DND-41 (cell line): ENCODE results near the gene MACROH2A2.

Source experiments
- CTCF ChIP-seq: IDR thresholded peaks from 2 replicates; pipeline ENCODE4 v1.5.1; 2012; ENCODE audit warnings: borderline replicate concordance, low read length, moderate library complexity, mild to moderate bottlenecking; ENCODE audit not compliant: poor library complexity, severe bottlenecking; ENCODE audit errors: extremely low read depth
- EZH2 ChIP-seq: IDR thresholded peaks from 3 replicates; pipeline ENCODE4 v1.6.1; 2012; ENCODE audit warnings: borderline replicate concordance, low read depth, mild to moderate bottlenecking, moderate library complexity, low read length, inconsistent platforms; ENCODE audit not compliant: severe bottlenecking

- TF ChIP-seq CTCF (no peak), EZH2 (no peak)
Measured at GRCh38 chr10:70053218-70053840, 683 bp downstream of the MACROH2A2 start.
